ENCODE measurements around the gene CEP76. TPM values are rescaled to one million over a fixed set of nuclear protein-coding genes. Genes with fewer than 3 reads are reported as not detected.

Gene CEP76
- total RNA-seq, 2 donors from 2014 or later = 10.1 to 14.4 TPM

Other genes starting within 250 kb of the CEP76 start
- gene SPIRE1, start 44.6 kb downstream of the CEP76 start, total RNA-seq = 10 to 100 TPM in 1 of 2 donors, 1 to 10 TPM in 1; 7.8 to 12.0 TPM
- gene PSMG2, start 319 bp upstream of the CEP76 start, total RNA-seq = 10 to 100 TPM; 72.1 to 80.5 TPM
- 100 to 1,000 TPM; 151 to 156 TPM for gene PTPN2, start 181.5 kb upstream of the CEP76 start, total RNA-seq
- 100 to 1,000 TPM in 1 of 2 donors, 10 to 100 TPM in 1; 67.2 to 102 TPM for gene SEH1L, start 245.3 kb upstream of the CEP76 start, total RNA-seq

Data from natural killer cell treated with Interleukin-12 subunit alpha and Interleukin-12 subunit beta and Interleukin-15 and Interleukin-18, amount 100 ng/mL, for 72 hours (primary cell).